PC-3 (cell line): ENCODE results near the gene TNRC6C.

Experiments used
- EZH2 ChIP-seq: fragments of 300-600 bp; sonication (generic); IDR thresholded peaks from one replicate; pipeline ENCODE4 v1.6.1; 2017; ENCODE audit warnings: antibody characterized with exemption, mild to moderate bottlenecking, low read length; ENCODE audit not compliant: unreplicated experiment
- EZH2phosphoT487 ChIP-seq: fragments of 300-600 bp; sonication (generic); IDR thresholded peaks from 2 replicates; pipeline ENCODE4 v1.6.1; 2018; ENCODE audit warnings: mild to moderate bottlenecking, antibody characterized with exemption, low read length, borderline replicate concordance
- TF ChIP-seq, protein P1 (sequence below): fragments of 300-600 bp; sonication (generic); conservative IDR thresholded peaks from 2 replicates; pipeline ENCODE4 v1.5.1; 2017; ENCODE audit warnings: antibody characterized with exemption, low read depth, mild to moderate bottlenecking, low read length

DNA sequence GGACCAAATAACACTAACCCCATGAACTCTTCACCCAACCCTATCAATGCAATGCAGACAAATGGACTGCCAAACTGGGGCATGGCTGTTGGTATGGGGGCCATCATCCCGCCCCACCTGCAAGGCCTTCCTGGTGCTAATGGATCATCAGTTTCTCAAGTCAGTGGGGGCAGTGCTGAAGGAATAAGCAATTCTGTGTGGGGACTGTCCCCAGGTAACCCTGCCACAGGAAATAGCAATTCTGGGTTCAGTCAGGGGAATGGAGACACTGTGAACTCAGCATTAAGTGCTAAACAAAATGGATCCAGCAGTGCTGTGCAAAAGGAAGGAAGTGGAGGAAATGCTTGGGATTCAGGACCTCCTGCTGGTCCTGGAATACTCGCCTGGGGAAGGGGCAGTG lies 91.1 kb downstream of the TNRC6C start:
- TF ChIP-seq, protein P1, sequence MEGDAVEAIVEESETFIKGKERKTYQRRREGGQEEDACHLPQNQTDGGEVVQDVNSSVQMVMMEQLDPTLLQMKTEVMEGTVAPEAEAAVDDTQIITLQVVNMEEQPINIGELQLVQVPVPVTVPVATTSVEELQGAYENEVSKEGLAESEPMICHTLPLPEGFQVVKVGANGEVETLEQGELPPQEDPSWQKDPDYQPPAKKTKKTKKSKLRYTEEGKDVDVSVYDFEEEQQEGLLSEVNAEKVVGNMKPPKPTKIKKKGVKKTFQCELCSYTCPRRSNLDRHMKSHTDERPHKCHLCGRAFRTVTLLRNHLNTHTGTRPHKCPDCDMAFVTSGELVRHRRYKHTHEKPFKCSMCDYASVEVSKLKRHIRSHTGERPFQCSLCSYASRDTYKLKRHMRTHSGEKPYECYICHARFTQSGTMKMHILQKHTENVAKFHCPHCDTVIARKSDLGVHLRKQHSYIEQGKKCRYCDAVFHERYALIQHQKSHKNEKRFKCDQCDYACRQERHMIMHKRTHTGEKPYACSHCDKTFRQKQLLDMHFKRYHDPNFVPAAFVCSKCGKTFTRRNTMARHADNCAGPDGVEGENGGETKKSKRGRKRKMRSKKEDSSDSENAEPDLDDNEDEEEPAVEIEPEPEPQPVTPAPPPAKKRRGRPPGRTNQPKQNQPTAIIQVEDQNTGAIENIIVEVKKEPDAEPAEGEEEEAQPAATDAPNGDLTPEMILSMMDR, result no peak
- no peak for TF ChIP-seq EZH2phosphoT487
- TF ChIP-seq EZH2, result no peak
